ENCODE data around the gene TNFRSF14.

Gene TNFRSF14

DNA sequence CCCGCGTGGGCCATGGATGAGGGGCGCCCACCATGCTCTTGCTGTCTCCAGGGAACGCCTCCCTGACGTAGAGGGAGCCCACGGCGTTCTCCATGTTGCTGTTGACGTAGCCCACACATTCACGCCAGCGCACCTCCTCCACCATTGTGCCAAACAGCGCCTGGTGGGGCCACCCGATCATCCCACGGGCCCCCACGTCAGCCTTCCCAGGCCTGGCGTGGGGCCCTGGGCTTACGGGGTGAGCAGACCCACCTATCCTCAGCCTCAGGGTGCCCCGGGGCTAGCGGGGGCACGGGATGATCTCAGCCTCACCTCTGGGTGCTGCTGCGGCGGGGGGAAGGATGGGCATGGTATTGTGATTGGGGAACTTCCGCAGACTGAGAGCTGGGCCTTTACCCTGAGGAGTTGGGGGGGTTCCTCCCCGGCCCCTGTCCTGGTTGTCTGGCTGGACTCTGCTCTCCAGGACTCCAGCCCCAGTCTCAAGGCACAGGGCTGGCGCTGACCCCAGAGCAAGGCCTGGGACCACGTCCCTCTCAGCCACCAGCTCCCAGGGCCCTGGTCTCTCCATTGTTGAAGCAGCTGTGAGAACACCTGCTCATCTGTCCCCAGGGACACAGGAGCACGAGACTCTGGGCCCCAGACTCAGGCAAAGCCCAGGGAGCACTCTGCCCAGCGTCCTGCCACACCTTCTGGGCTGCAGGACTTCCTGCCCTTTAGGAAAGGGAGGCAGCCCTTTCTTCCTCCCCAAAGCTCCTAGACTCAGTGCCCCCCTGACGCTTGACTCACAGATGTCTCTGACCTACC lies 40.6 kb downstream of the TNFRSF14 start:
- no peak overlapping the region for H3K9ac ChIP-seq (ENCODE audit: low read length in 2 of 2)

DNA sequence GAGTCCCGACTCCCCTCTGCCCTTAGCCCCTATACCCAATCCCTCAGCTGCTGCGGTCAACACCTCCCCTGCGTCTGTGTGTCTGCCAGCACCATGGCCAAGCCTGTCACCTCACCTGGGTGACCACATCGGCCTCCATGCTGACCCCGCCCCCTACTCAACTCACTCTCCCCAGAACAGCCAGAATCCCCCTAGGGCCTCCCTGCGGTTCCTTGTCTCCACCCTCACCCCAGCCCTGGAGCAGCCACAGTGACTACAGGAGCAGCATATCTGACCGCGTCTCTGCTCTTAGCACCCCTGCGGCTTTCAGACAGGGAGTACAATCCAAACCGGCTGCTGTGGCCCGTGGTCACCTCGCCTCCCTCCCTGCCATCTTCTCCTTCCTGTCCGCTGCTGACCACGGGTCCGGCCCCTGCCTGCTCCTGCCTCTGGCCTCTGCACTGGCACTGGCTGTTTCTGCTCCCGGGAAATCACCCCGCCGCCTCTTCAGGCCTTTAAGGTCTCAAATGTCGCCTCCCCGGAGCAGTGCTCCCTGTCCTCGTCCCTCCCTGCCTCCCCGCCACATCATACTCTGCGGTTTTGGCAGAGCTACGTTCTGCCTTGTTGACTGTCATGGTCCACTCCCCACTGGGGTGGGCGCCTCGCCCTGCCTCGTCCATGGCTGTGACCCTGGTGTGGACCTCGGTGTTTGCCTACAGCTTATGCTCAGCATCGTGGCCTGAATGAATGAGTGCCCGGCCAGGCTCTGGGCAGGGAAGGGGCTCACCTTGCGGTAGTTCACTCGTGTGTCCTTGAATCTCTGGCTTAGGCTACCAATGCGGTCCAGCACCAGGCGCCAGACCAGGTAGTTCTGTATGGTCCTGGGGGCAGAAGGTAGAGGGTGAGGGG lies 41.5 kb downstream of the TNFRSF14 start:
- H3K27me3 ChIP-seq (ENCODE audit: control insufficient read depth in 1 of 2, insufficient read depth in 2 of 2, low read length in 2 of 2) = peaks cover 2 to 8% of the 10 kb centered on the region in 2 donors
- no peak overlapping the region for H3K4me3 ChIP-seq (ENCODE audit: low read length in 2 of 2)
- H3K9me3 ChIP-seq (ENCODE audit: control insufficient read depth in 2 of 2, low read length in 2 of 2) = peaks cover 0 to 15% of the 10 kb centered on the region in 2 donors
- H3K27ac ChIP-seq (ENCODE audit: low read length) = no peak overlapping the region
- H3K36me3 ChIP-seq (ENCODE audit: control insufficient read depth in 2 of 2, insufficient read depth in 2 of 2, low read length in 2 of 2) = no peaks in the 10 kb centered on the region
- no peaks in the 10 kb centered on the region for H3K4me1 ChIP-seq (ENCODE audit: control insufficient read depth, insufficient read depth, low read length)
- H3K9ac ChIP-seq (ENCODE audit: low read length in 2 of 2) = no peak overlapping the region

More for the DNA sequence above, 40.6 kb downstream of the TNFRSF14 start:
- H3K36me3 ChIP-seq (ENCODE audit: control insufficient read depth in 2 of 2, insufficient read depth in 2 of 2, low read length in 2 of 2) = no peaks in the 10 kb centered on the region
- H3K27ac ChIP-seq (ENCODE audit: low read length) = no peak overlapping the region
- H3K4me1 ChIP-seq (ENCODE audit: control insufficient read depth, insufficient read depth, low read length) = no peaks in the 10 kb centered on the region
- H3K9me3 ChIP-seq (ENCODE audit: control insufficient read depth in 2 of 2, low read length in 2 of 2) = peaks cover 0 to 11% of the 10 kb centered on the region in 2 donors
- peaks cover 3 to 8% of the 10 kb centered on the region in 2 donors for H3K27me3 ChIP-seq (ENCODE audit: control insufficient read depth in 1 of 2, insufficient read depth in 2 of 2, low read length in 2 of 2)
- H3K4me3 ChIP-seq (ENCODE audit: low read length in 2 of 2) = no peak overlapping the region

DNA sequence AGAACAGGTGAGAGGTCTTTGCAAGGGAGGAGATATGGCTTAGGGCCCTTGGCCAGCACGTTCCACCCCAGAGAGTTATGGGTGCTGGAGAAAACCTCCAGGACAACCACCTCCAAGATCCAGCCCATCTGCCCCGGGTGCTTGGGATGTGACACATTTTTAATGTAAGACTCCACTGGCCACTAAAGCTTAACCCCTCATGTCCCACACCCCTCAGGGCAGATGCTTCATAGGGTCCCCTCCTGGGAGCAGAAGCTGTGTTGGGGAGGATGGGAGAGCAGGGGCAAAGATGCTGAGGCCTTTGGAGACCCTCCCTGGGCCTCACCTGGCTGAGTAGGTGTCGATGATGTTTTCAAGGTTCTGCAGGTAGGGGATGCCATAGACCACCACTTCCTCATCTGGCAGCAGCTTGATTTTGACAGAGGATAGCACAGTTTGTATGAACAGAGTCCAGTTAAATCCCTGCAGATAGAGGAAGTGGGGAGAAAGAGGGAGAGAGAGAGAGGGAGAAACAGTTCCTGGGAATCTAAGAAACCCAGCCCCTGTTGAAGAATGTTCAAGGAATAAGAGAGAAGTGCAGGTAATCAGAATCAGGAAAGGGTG lies 42.3 kb downstream of the TNFRSF14 start:
- peaks cover 0 to 2% of the 10 kb centered on the region in 2 donors for H3K27me3 ChIP-seq (ENCODE audit: control insufficient read depth in 1 of 2, insufficient read depth in 2 of 2, low read length in 2 of 2)
- H3K36me3 ChIP-seq (ENCODE audit: control insufficient read depth in 2 of 2, insufficient read depth in 2 of 2, low read length in 2 of 2) = no peaks in the 10 kb centered on the region
- H3K9me3 ChIP-seq (ENCODE audit: control insufficient read depth in 2 of 2, low read length in 2 of 2) = peaks cover 0 to 15% of the 10 kb centered on the region in 2 donors
- H3K27ac ChIP-seq (ENCODE audit: low read length) = no peak overlapping the region
- no peaks in the 10 kb centered on the region for H3K4me1 ChIP-seq (ENCODE audit: control insufficient read depth, insufficient read depth, low read length)
- no peak overlapping the region for H3K9ac ChIP-seq (ENCODE audit: low read length in 2 of 2)
- no peak overlapping the region for H3K4me3 ChIP-seq (ENCODE audit: low read length in 2 of 2)

DNA sequence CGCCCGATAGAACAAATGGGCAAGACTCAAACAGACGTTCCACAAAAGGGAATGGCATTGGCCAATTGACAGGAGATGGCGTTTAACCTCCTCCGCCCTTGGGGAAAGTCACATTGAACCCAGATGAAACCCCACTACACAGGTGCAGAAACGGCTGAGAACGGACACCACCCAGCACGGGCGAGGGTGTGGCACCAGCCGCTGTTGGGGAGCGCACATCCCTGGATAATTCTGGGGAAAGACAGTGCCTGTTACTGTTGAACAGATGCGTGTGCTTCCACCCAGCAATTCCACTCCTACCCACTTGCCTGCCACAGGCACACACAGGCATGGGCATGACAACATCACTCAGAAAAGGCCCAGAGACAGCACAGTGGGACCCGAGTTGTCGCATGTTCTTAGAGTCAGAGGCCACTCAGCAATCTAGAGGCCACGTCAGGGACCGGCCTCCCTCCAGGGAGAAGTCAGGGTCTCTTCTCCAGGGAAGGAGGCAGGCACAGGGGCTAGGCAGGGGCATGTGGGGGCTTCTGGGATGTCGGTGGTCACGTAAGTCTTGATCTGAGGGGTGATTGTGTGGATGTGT lies 45.6 kb downstream of the TNFRSF14 start:
- no peak overlapping the region for H3K9ac ChIP-seq (ENCODE audit: low read length in 2 of 2)
- no peak overlapping the region for H3K4me3 ChIP-seq (ENCODE audit: low read length in 2 of 2)
- H3K27me3 ChIP-seq (ENCODE audit: control insufficient read depth in 1 of 2, insufficient read depth in 2 of 2, low read length in 2 of 2) = peaks cover 0 to 2% of the 10 kb centered on the region in 2 donors
- no peaks in the 10 kb centered on the region for H3K36me3 ChIP-seq (ENCODE audit: control insufficient read depth in 2 of 2, insufficient read depth in 2 of 2, low read length in 2 of 2)
- peaks cover 0 to 15% of the 10 kb centered on the region in 2 donors for H3K9me3 ChIP-seq (ENCODE audit: control insufficient read depth in 2 of 2, low read length in 2 of 2)
- H3K27ac ChIP-seq (ENCODE audit: low read length) = no peak overlapping the region
- no peaks in the 10 kb centered on the region for H3K4me1 ChIP-seq (ENCODE audit: control insufficient read depth, insufficient read depth, low read length)

DNA sequence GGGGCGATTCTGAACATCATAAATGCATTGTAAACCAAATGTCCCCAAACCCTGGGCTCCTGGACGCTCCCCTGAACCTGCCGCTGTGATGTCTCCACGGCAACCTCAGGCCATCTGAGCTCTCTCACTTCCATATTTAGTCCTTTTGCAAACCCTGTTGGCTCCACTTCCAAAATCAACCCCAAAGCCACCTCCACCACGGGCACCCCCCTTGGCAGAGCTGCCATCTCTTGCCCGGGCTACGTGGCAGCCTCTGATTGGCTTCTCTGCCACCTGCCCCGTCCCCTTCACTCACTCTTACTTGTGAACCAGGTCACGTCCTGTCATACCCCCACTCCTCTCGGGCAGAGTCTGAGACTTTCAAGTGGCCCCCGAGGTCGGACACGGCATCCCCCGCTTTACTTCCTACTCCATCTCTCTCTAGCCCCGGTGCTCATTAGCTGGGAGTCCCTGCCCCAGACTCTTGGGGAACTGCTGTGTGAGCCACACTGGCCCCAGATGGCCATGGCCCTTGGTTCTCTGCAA lies 46.2 kb downstream of the TNFRSF14 start:
- Histone ChIP-seq H3K9ac (ENCODE audit: low read length in 2 of 2) (no peak overlapping the region), H3K4me3 (ENCODE audit: low read length in 2 of 2) (no peak overlapping the region), H3K27ac (ENCODE audit: low read length) (no peak overlapping the region), H3K36me3 (ENCODE audit: control insufficient read depth in 2 of 2, insufficient read depth in 2 of 2, low read length in 2 of 2) (no peaks in the 10 kb centered on the region), H3K9me3 (ENCODE audit: control insufficient read depth in 2 of 2, low read length in 2 of 2) (peaks cover 0 to 15% of the 10 kb centered on the region in 2 donors), H3K27me3 (ENCODE audit: control insufficient read depth in 1 of 2, insufficient read depth in 2 of 2, low read length in 2 of 2) (peaks cover 0 to 2% of the 10 kb centered on the region in 2 donors), H3K4me1 (ENCODE audit: control insufficient read depth, insufficient read depth, low read length) (no peaks in the 10 kb centered on the region)

GRCh38 chr1:2602866-2603520 lies 46.8 kb downstream of the TNFRSF14 start:
- no peak overlapping the region for H3K9ac ChIP-seq (ENCODE audit: low read length in 2 of 2)
- H3K36me3 ChIP-seq (ENCODE audit: control insufficient read depth in 2 of 2, insufficient read depth in 2 of 2, low read length in 2 of 2) = no peaks in the 10 kb centered on the region
- H3K4me1 ChIP-seq (ENCODE audit: control insufficient read depth, insufficient read depth, low read length) = no peaks in the 10 kb centered on the region
- H3K27me3 ChIP-seq (ENCODE audit: control insufficient read depth in 1 of 2, insufficient read depth in 2 of 2, low read length in 2 of 2) = peaks cover 0 to 2% of the 10 kb centered on the region in 2 donors
- H3K9me3 ChIP-seq (ENCODE audit: control insufficient read depth in 2 of 2, low read length in 2 of 2) = peaks cover 0 to 14% of the 10 kb centered on the region in 2 donors
- H3K27ac ChIP-seq (ENCODE audit: low read length) = no peak overlapping the region
- no peak overlapping the region for H3K4me3 ChIP-seq (ENCODE audit: low read length in 2 of 2)

DNA sequence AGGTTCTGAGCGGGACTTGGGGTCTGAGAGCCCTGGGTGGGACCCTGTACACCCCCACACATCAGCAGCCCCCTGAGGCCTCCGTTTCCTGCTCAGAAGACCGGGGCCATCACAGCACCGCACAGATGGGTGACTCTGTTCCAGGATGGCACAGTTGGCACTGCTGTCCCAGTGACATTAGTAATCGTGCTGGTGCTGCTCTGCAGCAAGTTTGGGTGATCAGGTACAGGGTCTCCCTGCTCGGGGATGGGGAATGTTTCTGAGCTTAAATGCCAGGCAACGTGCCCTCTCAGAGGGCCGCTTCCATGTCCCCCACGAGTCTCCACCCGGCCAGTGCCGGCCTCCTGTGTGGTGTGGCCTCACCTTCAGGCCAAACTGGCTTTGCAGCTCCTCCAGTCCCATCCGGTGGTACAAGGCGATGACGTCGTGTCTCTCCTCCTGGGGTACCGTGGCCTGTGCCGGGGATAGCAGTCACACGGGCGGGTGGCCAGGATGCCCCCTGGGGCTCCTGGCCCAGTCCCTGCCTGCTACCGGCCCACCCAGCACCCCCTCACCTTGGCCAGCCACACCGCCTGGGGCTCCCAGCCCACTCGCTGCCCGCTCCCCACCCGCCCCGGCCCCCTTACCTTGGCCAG lies 47.5 kb downstream of the TNFRSF14 start:
- Histone ChIP-seq H3K27me3 (ENCODE audit: control insufficient read depth in 1 of 2, insufficient read depth in 2 of 2, low read length in 2 of 2) (peaks cover 0 to 2% of the 10 kb centered on the region in 2 donors), H3K9me3 (ENCODE audit: control insufficient read depth in 2 of 2, low read length in 2 of 2) (peaks cover 0 to 7% of the 10 kb centered on the region in 2 donors), H3K4me3 (ENCODE audit: low read length in 2 of 2) (no peak overlapping the region), H3K4me1 (ENCODE audit: control insufficient read depth, insufficient read depth, low read length) (no peaks in the 10 kb centered on the region), H3K27ac (ENCODE audit: low read length) (no peak overlapping the region), H3K9ac (ENCODE audit: low read length in 2 of 2) (no peak overlapping the region), H3K36me3 (ENCODE audit: control insufficient read depth in 2 of 2, insufficient read depth in 2 of 2, low read length in 2 of 2) (no peaks in the 10 kb centered on the region)

- Histone ChIP-seq H3K4me1 (ENCODE audit: control insufficient read depth, insufficient read depth, low read length) (no peaks in the 10 kb centered on the region), H3K27me3 (ENCODE audit: control insufficient read depth in 1 of 2, insufficient read depth in 2 of 2, low read length in 2 of 2) (peaks cover 0 to 2% of the 10 kb centered on the region in 2 donors), H3K9ac (ENCODE audit: low read length in 2 of 2) (no peak overlapping the region), H3K36me3 (ENCODE audit: control insufficient read depth in 2 of 2, insufficient read depth in 2 of 2, low read length in 2 of 2) (no peaks in the 10 kb centered on the region), H3K4me3 (ENCODE audit: low read length in 2 of 2) (no peak overlapping the region), H3K9me3 (ENCODE audit: control insufficient read depth in 2 of 2, low read length in 2 of 2) (peaks cover 0 to 6% of the 10 kb centered on the region in 2 donors), H3K27ac (ENCODE audit: low read length) (no peak overlapping the region)
These were observed 48.1 kb downstream of the TNFRSF14 start for GRCh38 chr1:2604156-2604843.

DNA sequence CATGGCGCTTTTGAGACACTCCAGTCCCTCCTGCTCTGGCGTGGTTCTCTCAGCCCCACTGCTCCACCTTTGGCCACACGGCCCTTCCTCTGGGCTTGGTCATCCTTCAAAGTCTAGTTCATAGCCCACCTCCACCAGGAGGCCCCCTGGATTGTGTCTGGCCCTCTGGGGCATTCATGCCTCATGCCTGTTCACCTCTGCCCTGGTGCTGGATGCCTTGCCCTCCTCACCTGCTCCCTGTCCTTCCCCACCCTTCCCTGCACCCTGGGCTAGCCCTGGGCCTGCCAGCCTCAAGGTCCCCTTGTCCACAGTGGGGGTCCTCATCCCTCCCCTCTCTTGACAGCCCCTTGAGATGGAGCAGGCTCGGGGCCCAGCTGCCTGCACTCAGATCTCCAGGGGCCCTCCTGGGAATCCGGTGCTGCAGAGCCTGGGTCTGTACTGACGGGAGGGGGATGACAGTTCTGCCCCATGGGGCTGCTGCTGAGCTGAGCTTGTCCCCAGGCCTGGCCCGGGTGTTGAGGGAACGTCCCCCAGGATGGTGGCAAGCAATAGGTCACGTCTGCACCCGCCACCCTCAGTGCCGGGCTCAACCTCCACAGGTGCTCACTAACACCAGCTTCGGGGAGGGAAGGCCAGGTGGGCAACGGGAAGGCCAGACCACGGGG lies 48.8 kb downstream of the TNFRSF14 start:
- H3K27me3 ChIP-seq (ENCODE audit: control insufficient read depth in 1 of 2, insufficient read depth in 2 of 2, low read length in 2 of 2) = peaks cover 0 to 2% of the 10 kb centered on the region in 2 donors

More for the DNA sequence above, 48.8 kb downstream of the TNFRSF14 start:
- H3K27ac ChIP-seq (ENCODE audit: low read length) = no peak overlapping the region
- no peak overlapping the region for H3K9ac ChIP-seq (ENCODE audit: low read length in 2 of 2)
- no peaks in the 10 kb centered on the region for H3K36me3 ChIP-seq (ENCODE audit: control insufficient read depth in 2 of 2, insufficient read depth in 2 of 2, low read length in 2 of 2)
- no peak overlapping the region for H3K4me3 ChIP-seq (ENCODE audit: low read length in 2 of 2)
- H3K9me3 ChIP-seq (ENCODE audit: control insufficient read depth in 2 of 2, low read length in 2 of 2) = peaks cover 0 to 6% of the 10 kb centered on the region in 2 donors
- H3K4me1 ChIP-seq (ENCODE audit: control insufficient read depth, insufficient read depth, low read length) = no peaks in the 10 kb centered on the region
